Putamen (tissue), 1 donor: Measurements from ENCODE around the gene KDM4F.

Experiments
- DNase-seq: peaks from one replicate; pipeline ENCODE4 v3.0.0-alpha.2; 2016; ENCODE audit warnings: low spot score

Gene KDM4F

GRCh38 chr11:95065336-95065735 is 16.1 kb downstream of the KDM4F start:
- DNase-seq: no peak

- DNase-seq: no peak
Observed at GRCh38 chr11:95066716-95067038, 17.5 kb downstream of the KDM4F start, which contains the start of gene SRSF8. SRSF8 (plus strand) TSS chr11:95066919; CDS start chr11:95067227, 308 bp downstream.

GRCh38 chr11:95067039-95067840 is 18.0 kb downstream of the KDM4F start:
- DNase-seq: peak; percentile 87

GRCh38 chr11:95067841-95068219 is 18.6 kb downstream of the KDM4F start:
- peak; percentile 73 for DNase-seq

- DNase-seq: peak; percentile 81
Observed at GRCh38 chr11:95068549-95068948, 19.3 kb downstream of the KDM4F start.

- DNase-seq: no peak
Observed at GRCh38 chr11:95070471-95070870, 21.2 kb downstream of the KDM4F start.

- no peak for DNase-seq
Observed at GRCh38 chr11:95072948-95073347, 23.7 kb downstream of the KDM4F start.

GRCh38 chr11:95074792-95075563 is 25.8 kb downstream of the KDM4F start:
- no peak for DNase-seq

- DNase-seq: no peak
Observed at GRCh38 chr11:95076416-95076815, 27.2 kb downstream of the KDM4F start.

- no peak for DNase-seq
Observed at GRCh38 chr11:95076981-95077380, 27.8 kb downstream of the KDM4F start.

GRCh38 chr11:95078526-95078925 is 29.3 kb downstream of the KDM4F start:
- no peak for DNase-seq

GRCh38 chr11:95081010-95081409 is 31.8 kb downstream of the KDM4F start:
- DNase-seq: no peak

- DNase-seq: peak; percentile 87
Observed at GRCh38 chr11:95081412-95081811, 32.2 kb downstream of the KDM4F start.

GRCh38 chr11:95082576-95083001 is 33.4 kb downstream of the KDM4F start:
- DNase-seq: peak; percentile 95

- DNase-seq: no peak
Observed at GRCh38 chr11:95084509-95084908, 35.3 kb downstream of the KDM4F start.

- no peak for DNase-seq
Observed at GRCh38 chr11:95085117-95085816, 36.0 kb downstream of the KDM4F start.

- DNase-seq: no peak
Observed at GRCh38 chr11:95086151-95086550, 36.9 kb downstream of the KDM4F start.

- no peak for DNase-seq
Observed at GRCh38 chr11:95086836-95087570, 37.8 kb downstream of the KDM4F start.

- DNase-seq: no peak
Observed at GRCh38 chr11:95088946-95089619, 39.9 kb downstream of the KDM4F start.

GRCh38 chr11:95089620-95090542 is 40.7 kb downstream of the KDM4F start, which contains the start of gene ENDOD1:
ENDOD1 (plus strand) TSS chr11:95089846; CDS start chr11:95089928, 82 bp downstream.
- DNase-seq: peak; percentile 91
